Caco-2 (cell line): Measurements from ENCODE around the gene ARAP2. TPM values are rescaled to one million over a fixed set of nuclear protein-coding genes. Genes with fewer than 3 reads are reported as not detected.

ENCODE experiments used
- BruUV-seq: library from RNA; stranded (reverse); fragments of 400-500 nt; replicated peaks from 2 replicates; lab custom pipeline; 2021; lab: Mats Ljungman, UMichigan
- CTCF ChIA-PET: fragments of 300-600 bp; sonication (Branson Sonifier 250); formaldehyde crosslinking; loops from one replicate; lab custom pipeline; 2022; ENCODE audit warnings: antibody characterized with exemption; lab: Charles Lee
- POLR2A ChIA-PET: fragments of 300-600 bp; sonication (Branson Sonifier 250); formaldehyde crosslinking; loops from one replicate; lab custom pipeline; 2022; ENCODE audit warnings: antibody characterized with exemption; lab: Charles Lee
- DNase-seq, 2 experiments: peaks; one replicate each; pipeline versions ENCODE4 v3.0.0 to v3.0.0-alpha.2; 2020 to 2022
- H3K27me3 ChIP-seq: replicated peaks from 2 replicates; pipeline ENCODE4 v1.6.0; 2011; ENCODE audit warnings: low read length; ENCODE audit not compliant: control insufficient read depth, insufficient read depth
- H3K36me3 ChIP-seq: 2 replicates; pipeline ENCODE4 v1.5.1; 2011; ENCODE audit warnings: low read length; ENCODE audit not compliant: control insufficient read depth, insufficient read depth
- H3K4me1 ChIP-seq: fragments of 250-450 bp; sonication (Bioruptor Pico); 2 replicates; pipeline ENCODE4 v1.5.1; 2020; ENCODE audit warnings: mild to moderate bottlenecking
- H3K4me3 ChIP-seq: 2 replicates; pipeline ENCODE4 v1.5.1; 2011; ENCODE audit warnings: low read depth, mild to moderate bottlenecking, control low read depth, low read length
- H3K9me3 ChIP-seq: fragments of 250-450 bp; sonication (Bioruptor Pico); 2 replicates; pipeline ENCODE4 v1.5.1; 2020; ENCODE audit warnings: mild to moderate bottlenecking, moderate library complexity
- H3K27ac Mint-ChIP-seq: one replicate; pipeline ENCODE4 v1.8.0; 2022; ENCODE audit warnings: mixed read lengths; ENCODE audit not compliant: unreplicated experiment
- H3K27me3 Mint-ChIP-seq: one replicate; pipeline ENCODE4 v1.8.0; 2022; ENCODE audit warnings: mixed read lengths; ENCODE audit not compliant: insufficient read depth, unreplicated experiment
- H3K36me3 Mint-ChIP-seq: one replicate; pipeline ENCODE4 v1.8.0; 2022; ENCODE audit warnings: mild to moderate bottlenecking, mixed read lengths; ENCODE audit not compliant: insufficient read depth, unreplicated experiment
- H3K4me1 Mint-ChIP-seq: one replicate; pipeline ENCODE4 v1.8.0; 2022; ENCODE audit warnings: low read depth, mixed read lengths; ENCODE audit not compliant: unreplicated experiment
- H3K4me3 Mint-ChIP-seq: one replicate; pipeline ENCODE4 v1.8.0; 2022; ENCODE audit warnings: mild to moderate bottlenecking, moderate library complexity, mixed read lengths; ENCODE audit not compliant: unreplicated experiment
- H3K9me3 Mint-ChIP-seq: one replicate; pipeline ENCODE4 v1.8.0; 2022; ENCODE audit warnings: mixed read lengths; ENCODE audit not compliant: unreplicated experiment
- intact Hi-C: fragments of 100-400 bp; cut with micrococcal nuclease; formaldehyde crosslinking; loops from one replicate; pipeline ENCODE4 v1.10.0; 2022; ENCODE audit not compliant: unreplicated experiment
- total RNA-seq: library from RNA; stranded (reverse); gene quantifications from 2 replicates; pipeline ENCODE4 v1.2.3, GENCODE V29; 2022
- TF ChIP-seq, protein P1 (sequence below), 2 experiments: fragments of 200-600 bp in 1 of 2; IDR thresholded peaks; 1 replicate in 1 of 2; 2 replicates in 1 of 2; pipeline versions ENCODE4 v1.5.1 to v1.8.0; 2011 to 2022; ENCODE audit warnings: antibody characterized with exemption in 1 of 2, control low read depth in 1 of 2, inconsistent platforms in 1 of 2, low read depth in 1 of 2, low read length in 1 of 2, mild to moderate bottlenecking in 1 of 2, moderate library complexity in 1 of 2; ENCODE audit not compliant: insufficient read depth in 1 of 2, severe bottlenecking in 1 of 2, unreplicated experiment in 1 of 2

Gene ARAP2
- total RNA-seq, 1 experiment from 2014 or later = 3.9 TPM

DNA sequence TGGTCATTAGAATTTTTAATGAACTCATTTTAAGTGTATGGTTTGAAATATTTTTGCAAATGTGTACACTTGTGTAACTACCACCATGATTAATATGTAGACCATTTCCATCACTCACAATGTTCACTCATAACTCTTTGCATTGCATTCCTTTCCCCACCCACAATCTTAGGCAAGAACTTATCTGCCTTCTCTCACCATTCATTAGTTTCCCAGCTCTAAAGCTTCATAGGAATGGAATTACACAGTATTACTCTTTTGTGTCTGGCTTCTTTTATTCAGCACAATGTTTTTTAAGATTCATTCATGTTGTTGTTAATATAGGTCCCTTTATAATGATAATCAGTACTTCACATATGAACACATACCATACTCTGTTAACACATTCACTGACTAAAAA is 106.1 kb downstream of the ARAP2 start:
- intact Hi-C loops = no loop called here

DNA sequence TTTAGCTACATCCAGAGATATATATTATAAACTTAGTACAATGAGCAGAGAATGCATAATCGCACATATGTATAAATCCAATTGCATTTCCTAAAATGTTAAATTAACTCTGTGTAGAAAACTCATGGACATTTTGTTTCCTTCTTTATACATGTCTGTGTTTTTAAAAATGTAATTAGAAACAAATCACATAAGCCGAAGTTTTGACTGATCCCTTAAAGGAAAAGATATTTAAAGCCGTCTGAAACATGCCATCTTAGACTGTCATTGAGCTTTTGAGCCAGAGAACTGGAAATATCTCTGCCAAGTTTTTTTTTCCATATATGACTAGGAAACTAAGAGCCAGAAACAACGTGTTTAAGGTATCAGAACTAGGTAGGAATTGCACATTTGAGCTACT is 107.0 kb downstream of the ARAP2 start:
- Histone ChIP-seq H3K4me1 (no peaks in the 10 kb centered on the region), H3K9me3 (no peaks in the 10 kb centered on the region), H3K4me3 (no peak overlapping the region), H3K27me3 (no peaks in the 10 kb centered on the region), H3K36me3 (no peaks in the 10 kb centered on the region)
- H3K9me3 Mint-ChIP-seq = no peaks in the 10 kb centered on the region
- H3K27ac Mint-ChIP-seq = no peak overlapping the region
- intact Hi-C loops = no loop called here
- TF ChIP-seq, protein P1, sequence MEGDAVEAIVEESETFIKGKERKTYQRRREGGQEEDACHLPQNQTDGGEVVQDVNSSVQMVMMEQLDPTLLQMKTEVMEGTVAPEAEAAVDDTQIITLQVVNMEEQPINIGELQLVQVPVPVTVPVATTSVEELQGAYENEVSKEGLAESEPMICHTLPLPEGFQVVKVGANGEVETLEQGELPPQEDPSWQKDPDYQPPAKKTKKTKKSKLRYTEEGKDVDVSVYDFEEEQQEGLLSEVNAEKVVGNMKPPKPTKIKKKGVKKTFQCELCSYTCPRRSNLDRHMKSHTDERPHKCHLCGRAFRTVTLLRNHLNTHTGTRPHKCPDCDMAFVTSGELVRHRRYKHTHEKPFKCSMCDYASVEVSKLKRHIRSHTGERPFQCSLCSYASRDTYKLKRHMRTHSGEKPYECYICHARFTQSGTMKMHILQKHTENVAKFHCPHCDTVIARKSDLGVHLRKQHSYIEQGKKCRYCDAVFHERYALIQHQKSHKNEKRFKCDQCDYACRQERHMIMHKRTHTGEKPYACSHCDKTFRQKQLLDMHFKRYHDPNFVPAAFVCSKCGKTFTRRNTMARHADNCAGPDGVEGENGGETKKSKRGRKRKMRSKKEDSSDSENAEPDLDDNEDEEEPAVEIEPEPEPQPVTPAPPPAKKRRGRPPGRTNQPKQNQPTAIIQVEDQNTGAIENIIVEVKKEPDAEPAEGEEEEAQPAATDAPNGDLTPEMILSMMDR (IDR thresholded peaks at IDR 0.05; ENCODE audit: insufficient read depth in 1 of 2, low read depth in 1 of 2, low read length in 1 of 2, severe bottlenecking in 1 of 2, unreplicated experiment in 1 of 2) = no peak
- H3K4me1 Mint-ChIP-seq = no peaks in the 10 kb centered on the region
- no TSS peak for BruUV-seq
- POLR2A ChIA-PET = no interaction called here
- CTCF ChIA-PET = no interaction called here
- no peak overlapping the region for H3K4me3 Mint-ChIP-seq
- no peaks in the 10 kb centered on the region for H3K36me3 Mint-ChIP-seq
- no peaks in the 10 kb centered on the region for H3K27me3 Mint-ChIP-seq
- DNase-seq = no peak

More for the DNA sequence above, 106.1 kb downstream of the ARAP2 start:
- no peak overlapping the region for H3K4me3 Mint-ChIP-seq
- no peak overlapping the region for H3K27ac Mint-ChIP-seq
- H3K4me1 Mint-ChIP-seq = no peaks in the 10 kb centered on the region
- H3K27me3 Mint-ChIP-seq = no peaks in the 10 kb centered on the region
- H3K27me3 ChIP-seq = no peaks in the 10 kb centered on the region
- no peak for DNase-seq
- H3K36me3 Mint-ChIP-seq = no peaks in the 10 kb centered on the region
- H3K4me3 ChIP-seq = no peak overlapping the region
- no peaks in the 10 kb centered on the region for H3K4me1 ChIP-seq
- CTCF ChIA-PET = no interaction called here
- no peaks in the 10 kb centered on the region for H3K9me3 ChIP-seq
- POLR2A ChIA-PET = no interaction called here
- H3K36me3 ChIP-seq = no peaks in the 10 kb centered on the region
- TF ChIP-seq, protein P1 (IDR thresholded peaks at IDR 0.05; ENCODE audit: insufficient read depth in 1 of 2, low read depth in 1 of 2, low read length in 1 of 2, severe bottlenecking in 1 of 2, unreplicated experiment in 1 of 2) = no peak
- BruUV-seq = no TSS peak
- H3K9me3 Mint-ChIP-seq = no peaks in the 10 kb centered on the region

DNA sequence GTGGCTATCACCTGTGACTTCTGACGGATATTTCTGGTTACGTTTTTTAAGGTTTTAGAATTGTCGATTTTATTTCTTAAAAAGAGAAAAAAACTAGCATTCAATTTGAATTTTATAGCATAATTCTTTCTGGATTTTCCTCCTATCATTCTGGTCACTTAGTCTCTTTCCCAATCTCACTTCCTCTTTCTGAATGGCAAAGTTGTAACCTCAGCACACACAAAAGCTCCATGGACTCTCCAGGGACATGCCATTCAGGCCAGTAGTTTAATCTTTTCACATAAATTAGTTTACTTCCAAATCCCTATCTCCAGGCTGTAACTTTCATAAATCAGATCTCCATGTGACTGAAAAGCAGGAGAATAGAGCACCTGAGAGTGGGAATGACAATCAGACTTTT is 110.7 kb downstream of the ARAP2 start:
- H3K9me3 ChIP-seq = no peaks in the 10 kb centered on the region
- H3K36me3 Mint-ChIP-seq = no peaks in the 10 kb centered on the region
- no peaks in the 10 kb centered on the region for H3K9me3 Mint-ChIP-seq
- no peaks in the 10 kb centered on the region for H3K4me1 ChIP-seq
- no peaks in the 10 kb centered on the region for H3K4me1 Mint-ChIP-seq
- no peak overlapping the region for H3K4me3 ChIP-seq
- POLR2A ChIA-PET = no interaction called here
- no TSS peak for BruUV-seq
- TF ChIP-seq, protein P1 (IDR thresholded peaks at IDR 0.05; ENCODE audit: insufficient read depth in 1 of 2, low read depth in 1 of 2, low read length in 1 of 2, severe bottlenecking in 1 of 2, unreplicated experiment in 1 of 2) = no peak
- DNase-seq = no peak
- H3K36me3 ChIP-seq = no peaks in the 10 kb centered on the region
- no peak overlapping the region for H3K27ac Mint-ChIP-seq
- no peaks in the 10 kb centered on the region for H3K27me3 Mint-ChIP-seq
- intact Hi-C loops = no loop called here
- H3K27me3 ChIP-seq = no peaks in the 10 kb centered on the region
- CTCF ChIA-PET = no interaction called here
- H3K4me3 Mint-ChIP-seq = no peak overlapping the region
